ENCODE measurements around the gene WNT8B.

- TF ChIP-seq CTCF (IDR thresholded peaks at IDR 0.05) (no peak), POLR2A (IDR thresholded peaks at IDR 0.05) (no peak), EP300 (IDR thresholded peaks at IDR 0.05) (no peak)
These were observed 16.6 kb upstream of the WNT8B start for GRCh38 chr10:100446130-100446761.
